Astrocyte (in vitro differentiated cells and primary cell): ENCODE measurements around the gene ULBP2. TPM values are rescaled to one million over a fixed set of nuclear protein-coding genes. Genes with fewer than 3 reads are reported as not detected.

Experiments used
- DNase-seq: peaks from one replicate; pipeline ENCODE4 v3.0.0-alpha.2; 2010; ENCODE audit warnings: low read depth
- FAIRE-seq: peaks from 2 replicates; lab custom pipeline; 2011; peaks lifted over from hg19 to GRCh38; lab: Jason Lieb, UNC
- H2AFZ ChIP-seq: 2 replicates; pipeline ENCODE4 v1.6.0; 2012; ENCODE audit warnings: low read depth, low read length, inconsistent platforms
- H3K27ac ChIP-seq: 2 replicates; pipeline ENCODE4 v1.5.1; 2011; ENCODE audit warnings: low read depth, low read length, inconsistent platforms
- H3K27me3 ChIP-seq: 2 replicates; pipeline ENCODE4 v1.6.0; 2011; ENCODE audit warnings: low read length, inconsistent platforms; ENCODE audit not compliant: insufficient read depth
- H3K36me3 ChIP-seq: 2 replicates; pipeline ENCODE4 v1.5.1; 2011; ENCODE audit warnings: low read length, inconsistent platforms; ENCODE audit not compliant: insufficient read depth
- H3K4me1 ChIP-seq: 2 replicates; pipeline ENCODE4 v1.5.1; 2011; ENCODE audit warnings: low read length, inconsistent platforms; ENCODE audit not compliant: insufficient read depth
- H3K4me2 ChIP-seq: 2 replicates; pipeline ENCODE4 v1.6.0; 2012; ENCODE audit warnings: low read length, inconsistent platforms
- H3K4me3 ChIP-seq: 2 replicates; pipeline ENCODE4 v1.5.1; 2011; ENCODE audit warnings: low read depth, mild to moderate bottlenecking, low read length, inconsistent platforms; ENCODE audit not compliant: insufficient read depth
- H3K79me2 ChIP-seq: 2 replicates; pipeline ENCODE4 v1.6.0; 2012; ENCODE audit warnings: mild to moderate bottlenecking, low read length, inconsistent platforms; ENCODE audit not compliant: insufficient read depth
- H3K9ac ChIP-seq: 2 replicates; pipeline ENCODE4 v1.6.0; 2012; ENCODE audit warnings: mild to moderate bottlenecking, low read length, inconsistent platforms
- H3K9me3 ChIP-seq: 2 replicates; pipeline ENCODE4 v1.5.1; 2012; ENCODE audit warnings: low read depth, mild to moderate bottlenecking, low read length, inconsistent platforms; ENCODE audit not compliant: insufficient read depth
- H4K20me1 ChIP-seq: 2 replicates; pipeline ENCODE4 v1.6.0; 2012; ENCODE audit warnings: low read length, inconsistent platforms; ENCODE audit not compliant: insufficient read depth
- H3K27ac Mint-ChIP-seq: one replicate; pipeline ENCODE4 v1.8.0; 2021; ENCODE audit warnings: mild to moderate bottlenecking, mixed read lengths; ENCODE audit not compliant: unreplicated experiment
- H3K27me3 Mint-ChIP-seq: one replicate; pipeline ENCODE4 v1.8.0; 2021; ENCODE audit warnings: low read depth, mixed read lengths; ENCODE audit not compliant: unreplicated experiment
- H3K36me3 Mint-ChIP-seq: one replicate; pipeline ENCODE4 v1.8.0; 2021; ENCODE audit warnings: low read depth, mixed read lengths; ENCODE audit not compliant: unreplicated experiment
- H3K4me1 Mint-ChIP-seq: one replicate; pipeline ENCODE4 v1.8.0; 2021; ENCODE audit warnings: low read depth, mixed read lengths; ENCODE audit not compliant: unreplicated experiment
- H3K4me3 Mint-ChIP-seq: one replicate; pipeline ENCODE4 v1.8.0; 2021; ENCODE audit warnings: mild to moderate bottlenecking, moderate library complexity, mixed read lengths; ENCODE audit not compliant: unreplicated experiment
- H3K9me3 Mint-ChIP-seq: one replicate; pipeline ENCODE4 v1.8.0; 2021; ENCODE audit warnings: mild to moderate bottlenecking, mixed read lengths; ENCODE audit not compliant: unreplicated experiment
- CTCF ChIP-seq: IDR thresholded peaks from 2 replicates; pipeline ENCODE4 v1.5.1; 2011; ENCODE audit warnings: low read depth, mild to moderate bottlenecking, inconsistent platforms, low read length, moderate library complexity; ENCODE audit not compliant: insufficient read depth
- EZH2 ChIP-seq: IDR thresholded peaks from 2 replicates; pipeline ENCODE4 v1.6.1; 2012; ENCODE audit warnings: mild to moderate bottlenecking, low read length, inconsistent platforms; ENCODE audit not compliant: insufficient read depth
- total RNA-seq: library from RNA; stranded (reverse); gene quantifications from 2 replicates; pipeline ENCODE4 v1.2.1, GENCODE V29; 2021

The ULBP2 gene
- total RNA-seq, 1 donor from 2014 or later = 7.3 TPM

- DNase-seq = no peak
- FAIRE-seq = no peak
- no peak overlapping the region for H3K27ac Mint-ChIP-seq
- Histone ChIP-seq H3K9ac (no peak overlapping the region), H3K79me2 (no peaks in the 10 kb centered on the region), H3K4me3 (no peak overlapping the region), H3K9me3 (peaks cover 18% of the 10 kb centered on the region), H3K36me3 (no peaks in the 10 kb centered on the region), H3K27me3 (peaks cover 81% of the 10 kb centered on the region), H3K4me1 (no peaks in the 10 kb centered on the region), H2AFZ (no peak overlapping the region), H4K20me1 (peaks cover 9% of the 10 kb centered on the region), H3K27ac (no peak overlapping the region), H3K4me2 (no peak overlapping the region)
- H3K27me3 Mint-ChIP-seq = peaks cover 84% of the 10 kb centered on the region
- TF ChIP-seq EZH2 (no peak), CTCF (no peak)
- no peak overlapping the region for H3K4me3 Mint-ChIP-seq
- H3K36me3 Mint-ChIP-seq = peaks cover 2% of the 10 kb centered on the region
- peaks cover 27% of the 10 kb centered on the region for H3K9me3 Mint-ChIP-seq
- peaks cover 2% of the 10 kb centered on the region for H3K4me1 Mint-ChIP-seq
Observed at GRCh38 chr6:149984773-149985172, 43.0 kb downstream of the ULBP2 start.

GRCh38 chr6:149985481-149985937 is 43.7 kb downstream of the ULBP2 start:
- H3K27ac ChIP-seq = no peak overlapping the region
- H3K4me1 Mint-ChIP-seq = peaks cover 4% of the 10 kb centered on the region
- H3K27ac Mint-ChIP-seq = no peak overlapping the region
- H3K4me1 ChIP-seq = peaks cover 7% of the 10 kb centered on the region
- H3K79me2 ChIP-seq = no peaks in the 10 kb centered on the region
- peaks cover 88% of the 10 kb centered on the region for H3K27me3 Mint-ChIP-seq
- DNase-seq = no peak
- TF ChIP-seq EZH2 (no peak), CTCF (no peak)
- H3K4me2 ChIP-seq = no peak overlapping the region
- no peak overlapping the region for H3K4me3 ChIP-seq
- no peak overlapping the region for H3K4me3 Mint-ChIP-seq
- H3K27me3 ChIP-seq = peaks cover 89% of the 10 kb centered on the region
- H3K36me3 ChIP-seq = no peaks in the 10 kb centered on the region
- H4K20me1 ChIP-seq = peaks cover 10% of the 10 kb centered on the region
- no peak overlapping the region for H3K9ac ChIP-seq
- peaks cover 2% of the 10 kb centered on the region for H3K36me3 Mint-ChIP-seq
- H2AFZ ChIP-seq = no peak overlapping the region
- peaks cover 18% of the 10 kb centered on the region for H3K9me3 ChIP-seq
- FAIRE-seq = no peak
- peaks cover 29% of the 10 kb centered on the region for H3K9me3 Mint-ChIP-seq

- Mint-ChIP-seq H3K9me3 (peaks cover 25% of the 10 kb centered on the region), H3K27me3 (peaks cover 89% of the 10 kb centered on the region), H3K4me3 (no peak overlapping the region), H3K27ac (no peak overlapping the region), H3K36me3 (peaks cover 2% of the 10 kb centered on the region), H3K4me1 (peaks cover 5% of the 10 kb centered on the region)
- TF ChIP-seq EZH2 = no peak
- no peak for TF ChIP-seq CTCF
- FAIRE-seq = no peak
- Histone ChIP-seq H3K27ac (no peak overlapping the region), H3K36me3 (no peaks in the 10 kb centered on the region), H3K4me1 (peaks cover 9% of the 10 kb centered on the region), H4K20me1 (peaks cover 9% of the 10 kb centered on the region), H2AFZ (no peak overlapping the region), H3K9me3 (peaks cover 18% of the 10 kb centered on the region), H3K9ac (no peak overlapping the region), H3K4me2 (no peak overlapping the region), H3K79me2 (no peaks in the 10 kb centered on the region), H3K4me3 (no peak overlapping the region), H3K27me3 (peaks cover 89% of the 10 kb centered on the region)
- DNase-seq = no peak
Observed at GRCh38 chr6:149987602-149988107, 45.8 kb downstream of the ULBP2 start.
